Measurements from ENCODE around the gene CDKN2B-AS1.

CDKN2B-AS1 gene

GRCh38 chr9:22114956-22115355 lies 120.4 kb downstream of the CDKN2B-AS1 start:
- H3K27ac ChIP-seq (ENCODE audit: insufficient read depth, low read length, poor library complexity, severe bottlenecking), result no peak overlapping the region
- no peaks in the 10 kb centered on the region for H3K9me3 ChIP-seq (ENCODE audit: control insufficient read depth, low read length)
- no peak for DNase-seq
- H3K4me1 ChIP-seq (ENCODE audit: control insufficient read depth, insufficient read depth, low read length, poor library complexity, severe bottlenecking), result no peaks in the 10 kb centered on the region
- H3K27me3 ChIP-seq (replicated peaks; ENCODE audit: control insufficient read depth, insufficient read depth, low read length, poor library complexity, severe bottlenecking), result no peaks in the 10 kb centered on the region
- H3K36me3 ChIP-seq (ENCODE audit: control insufficient read depth, insufficient read depth, low read length), result no peaks in the 10 kb centered on the region
- no peak overlapping the region for H3K4me3 ChIP-seq (ENCODE audit: insufficient read depth, low read depth, low read length, poor library complexity, severe bottlenecking)

- no peaks in the 10 kb centered on the region for H3K27me3 ChIP-seq (replicated peaks; ENCODE audit: control insufficient read depth, insufficient read depth, low read length, poor library complexity, severe bottlenecking)
- H3K36me3 ChIP-seq (ENCODE audit: control insufficient read depth, insufficient read depth, low read length), result no peaks in the 10 kb centered on the region
- no peaks in the 10 kb centered on the region for H3K4me1 ChIP-seq (ENCODE audit: control insufficient read depth, insufficient read depth, low read length, poor library complexity, severe bottlenecking)
- no peak overlapping the region for H3K27ac ChIP-seq (ENCODE audit: insufficient read depth, low read length, poor library complexity, severe bottlenecking)
- no peak overlapping the region for H3K4me3 ChIP-seq (ENCODE audit: insufficient read depth, low read depth, low read length, poor library complexity, severe bottlenecking)
- no peaks in the 10 kb centered on the region for H3K9me3 ChIP-seq (ENCODE audit: control insufficient read depth, low read length)
- no peak for DNase-seq
These were observed 122.2 kb downstream of the CDKN2B-AS1 start for GRCh38 chr9:22116758-22117157.

GRCh38 chr9:22117511-22118384 lies 123.2 kb downstream of the CDKN2B-AS1 start:
- Histone ChIP-seq H3K4me3 (ENCODE audit: insufficient read depth, low read depth, low read length, poor library complexity, severe bottlenecking) (no peak overlapping the region), H3K9me3 (ENCODE audit: control insufficient read depth, low read length) (no peaks in the 10 kb centered on the region), H3K27ac (ENCODE audit: insufficient read depth, low read length, poor library complexity, severe bottlenecking) (no peak overlapping the region), H3K27me3 (replicated peaks; ENCODE audit: control insufficient read depth, insufficient read depth, low read length, poor library complexity, severe bottlenecking) (no peaks in the 10 kb centered on the region), H3K36me3 (ENCODE audit: control insufficient read depth, insufficient read depth, low read length) (no peaks in the 10 kb centered on the region), H3K4me1 (ENCODE audit: control insufficient read depth, insufficient read depth, low read length, poor library complexity, severe bottlenecking) (no peaks in the 10 kb centered on the region)
- no peak for DNase-seq

GRCh38 chr9:22118810-22119521 lies 124.4 kb downstream of the CDKN2B-AS1 start:
- no peak overlapping the region for H3K27ac ChIP-seq (ENCODE audit: insufficient read depth, low read length, poor library complexity, severe bottlenecking)

GRCh38 chr9:22119522-22120158 lies 125.0 kb downstream of the CDKN2B-AS1 start:
- Histone ChIP-seq H3K4me1 (ENCODE audit: control insufficient read depth, insufficient read depth, low read length, poor library complexity, severe bottlenecking) (no peaks in the 10 kb centered on the region), H3K36me3 (ENCODE audit: control insufficient read depth, insufficient read depth, low read length) (no peaks in the 10 kb centered on the region), H3K4me3 (ENCODE audit: insufficient read depth, low read depth, low read length, poor library complexity, severe bottlenecking) (no peak overlapping the region), H3K9me3 (ENCODE audit: control insufficient read depth, low read length) (no peaks in the 10 kb centered on the region), H3K27ac (ENCODE audit: insufficient read depth, low read length, poor library complexity, severe bottlenecking) (no peak overlapping the region), H3K27me3 (replicated peaks; ENCODE audit: control insufficient read depth, insufficient read depth, low read length, poor library complexity, severe bottlenecking) (no peaks in the 10 kb centered on the region)
- DNase-seq, result no peak

More at GRCh38 chr9:22118810-22119521, 124.4 kb downstream of the CDKN2B-AS1 start:
- H3K9me3 ChIP-seq (ENCODE audit: control insufficient read depth, low read length), result no peaks in the 10 kb centered on the region
- H3K4me1 ChIP-seq (ENCODE audit: control insufficient read depth, insufficient read depth, low read length, poor library complexity, severe bottlenecking), result no peaks in the 10 kb centered on the region
- H3K36me3 ChIP-seq (ENCODE audit: control insufficient read depth, insufficient read depth, low read length), result no peaks in the 10 kb centered on the region
- no peak for DNase-seq
- H3K27me3 ChIP-seq (replicated peaks; ENCODE audit: control insufficient read depth, insufficient read depth, low read length, poor library complexity, severe bottlenecking), result no peaks in the 10 kb centered on the region
- no peak overlapping the region for H3K4me3 ChIP-seq (ENCODE audit: insufficient read depth, low read depth, low read length, poor library complexity, severe bottlenecking)

GRCh38 chr9:22120159-22120549 lies 125.6 kb downstream of the CDKN2B-AS1 start:
- no peak for DNase-seq
- Histone ChIP-seq H3K27me3 (replicated peaks; ENCODE audit: control insufficient read depth, insufficient read depth, low read length, poor library complexity, severe bottlenecking) (no peaks in the 10 kb centered on the region), H3K27ac (ENCODE audit: insufficient read depth, low read length, poor library complexity, severe bottlenecking) (no peak overlapping the region), H3K36me3 (ENCODE audit: control insufficient read depth, insufficient read depth, low read length) (no peaks in the 10 kb centered on the region), H3K9me3 (ENCODE audit: control insufficient read depth, low read length) (no peaks in the 10 kb centered on the region), H3K4me3 (ENCODE audit: insufficient read depth, low read depth, low read length, poor library complexity, severe bottlenecking) (no peak overlapping the region), H3K4me1 (ENCODE audit: control insufficient read depth, insufficient read depth, low read length, poor library complexity, severe bottlenecking) (no peaks in the 10 kb centered on the region)

GRCh38 chr9:22120595-22120994 lies 126.0 kb downstream of the CDKN2B-AS1 start:
- H3K36me3 ChIP-seq (ENCODE audit: control insufficient read depth, insufficient read depth, low read length), result no peaks in the 10 kb centered on the region
- DNase-seq, result no peak
- no peaks in the 10 kb centered on the region for H3K27me3 ChIP-seq (replicated peaks; ENCODE audit: control insufficient read depth, insufficient read depth, low read length, poor library complexity, severe bottlenecking)
- H3K27ac ChIP-seq (ENCODE audit: insufficient read depth, low read length, poor library complexity, severe bottlenecking), result no peak overlapping the region
- no peaks in the 10 kb centered on the region for H3K4me1 ChIP-seq (ENCODE audit: control insufficient read depth, insufficient read depth, low read length, poor library complexity, severe bottlenecking)
- H3K9me3 ChIP-seq (ENCODE audit: control insufficient read depth, low read length), result no peaks in the 10 kb centered on the region
- H3K4me3 ChIP-seq (ENCODE audit: insufficient read depth, low read depth, low read length, poor library complexity, severe bottlenecking), result no peak overlapping the region

- no peaks in the 10 kb centered on the region for H3K27me3 ChIP-seq (replicated peaks; ENCODE audit: control insufficient read depth, insufficient read depth, low read length, poor library complexity, severe bottlenecking)
- H3K4me3 ChIP-seq (ENCODE audit: insufficient read depth, low read depth, low read length, poor library complexity, severe bottlenecking), result no peak overlapping the region
- no peaks in the 10 kb centered on the region for H3K9me3 ChIP-seq (ENCODE audit: control insufficient read depth, low read length)
- H3K4me1 ChIP-seq (ENCODE audit: control insufficient read depth, insufficient read depth, low read length, poor library complexity, severe bottlenecking), result no peaks in the 10 kb centered on the region
- H3K27ac ChIP-seq (ENCODE audit: insufficient read depth, low read length, poor library complexity, severe bottlenecking), result no peak overlapping the region
- DNase-seq, result no peak
- H3K36me3 ChIP-seq (ENCODE audit: control insufficient read depth, insufficient read depth, low read length), result no peaks in the 10 kb centered on the region
These were observed 129.8 kb downstream of the CDKN2B-AS1 start for GRCh38 chr9:22124263-22125011.

GRCh38 chr9:22129133-22129532 lies 134.5 kb downstream of the CDKN2B-AS1 start:
- Histone ChIP-seq H3K27ac (ENCODE audit: insufficient read depth, low read length, poor library complexity, severe bottlenecking) (no peak overlapping the region), H3K27me3 (replicated peaks; ENCODE audit: control insufficient read depth, insufficient read depth, low read length, poor library complexity, severe bottlenecking) (no peaks in the 10 kb centered on the region), H3K4me1 (ENCODE audit: control insufficient read depth, insufficient read depth, low read length, poor library complexity, severe bottlenecking) (no peaks in the 10 kb centered on the region), H3K4me3 (ENCODE audit: insufficient read depth, low read depth, low read length, poor library complexity, severe bottlenecking) (no peak overlapping the region), H3K9me3 (ENCODE audit: control insufficient read depth, low read length) (no peaks in the 10 kb centered on the region), H3K36me3 (ENCODE audit: control insufficient read depth, insufficient read depth, low read length) (no peaks in the 10 kb centered on the region)
- DNase-seq, result no peak
